ENCODE results near the gene NKX3-2.
"Not testable (repeated sequence)": the region's sequence is repeated elsewhere in the genome, so short reads cannot be mapped to it uniquely, and the experiment has no call there.

Gene NKX3-2

GRCh38 chr4:13543839-13544605 is at the start of gene NKX3-2:
TSS of gene NKX3-2 (minus strand) at chr4:13544508. CDS start at chr4:13544414, 94 bp downstream.
- no peak for DNase-seq

- DNase-seq, result no peak
Measured at GRCh38 chr4:13592220-13592619, 47.9 kb upstream of the NKX3-2 start.

- no peak for DNase-seq
Measured at GRCh38 chr4:13590766-13591165, 46.5 kb upstream of the NKX3-2 start.

- no peak for DNase-seq
Measured at GRCh38 chr4:13588954-13589353, 44.6 kb upstream of the NKX3-2 start.

GRCh38 chr4:13584481-13584880 is 40.2 kb upstream of the NKX3-2 start:
- no peak for DNase-seq

- DNase-seq, result no peak
Measured at GRCh38 chr4:13580036-13580435, 35.7 kb upstream of the NKX3-2 start.

GRCh38 chr4:13577660-13578059 is 33.4 kb upstream of the NKX3-2 start:
- no peak for DNase-seq

GRCh38 chr4:13570916-13571315 is 26.6 kb upstream of the NKX3-2 start:
- no peak for DNase-seq

- DNase-seq, result no peak
Measured at GRCh38 chr4:13567125-13567524, 22.8 kb upstream of the NKX3-2 start.

- no peak for DNase-seq
Measured at GRCh38 chr4:13562876-13563275, 18.6 kb upstream of the NKX3-2 start.

GRCh38 chr4:13561673-13562072 is 17.4 kb upstream of the NKX3-2 start:
- no peak for DNase-seq

- DNase-seq, result not testable (repeated sequence)
Measured at GRCh38 chr4:13560111-13560510, 15.8 kb upstream of the NKX3-2 start.

- no peak for DNase-seq
Measured at GRCh38 chr4:13559413-13559812, 15.1 kb upstream of the NKX3-2 start.

GRCh38 chr4:13558881-13559280 is 14.6 kb upstream of the NKX3-2 start:
- DNase-seq, result no peak

- DNase-seq, result no peak
Measured at GRCh38 chr4:13555325-13555724, 11.0 kb upstream of the NKX3-2 start.

- no peak for DNase-seq
Measured at GRCh38 chr4:13553081-13553480, 8.8 kb upstream of the NKX3-2 start.

- peak; percentile 85 for DNase-seq
Measured at GRCh38 chr4:13548984-13549546, 4.8 kb upstream of the NKX3-2 start.

GRCh38 chr4:13548059-13548983 is 4.0 kb upstream of the NKX3-2 start:
- DNase-seq, result no peak

- DNase-seq, result peak; percentile 33
Measured at GRCh38 chr4:13547485-13548041, 3.3 kb upstream of the NKX3-2 start.

- peak; percentile 30 for DNase-seq
Measured at GRCh38 chr4:13546941-13547484, 2.7 kb upstream of the NKX3-2 start.

GRCh38 chr4:13546142-13546940 is 2.0 kb upstream of the NKX3-2 start:
- DNase-seq, result no peak

GRCh38 chr4:13545394-13545808 is 1.1 kb upstream of the NKX3-2 start:
- DNase-seq, result no peak

Data from CD4-positive, alpha-beta T cell treated with Interleukin-17A for 4 hours (primary cell).